Psoas muscle (tissue), 8 donors: ENCODE measurements around the gene ZIC1. TPM values are rescaled to one million over a fixed set of nuclear protein-coding genes. Genes with fewer than 3 reads are reported as not detected.

Experiments
- ATAC-seq, 4 donors: fragments of 200-7000 bp; cut with Tn5 transposase; one replicate each; pipeline ENCODE4 v1.9.1; 2020; ENCODE audit warnings: moderate library complexity in 3 of 4, mild to moderate bottlenecking in 2 of 4
- DNase-seq, 2 donors: peaks; one replicate each; pipeline ENCODE4 v3.0.0-alpha.2; 2020
- H3K27ac ChIP-seq: fragments of 200-600 bp; one replicate; pipeline ENCODE4 v1.8.0; 2022
- H3K27me3 ChIP-seq, 3 donors: fragments of 200-600 bp in 1 of 3; one replicate each; pipeline versions ENCODE4 v1.6.1 to v1.8.0; 2013 to 2022; ENCODE audit warnings: low read length in 2 of 3, mild to moderate bottlenecking in 2 of 3, moderate library complexity in 1 of 3; ENCODE audit not compliant: insufficient read depth in 3 of 3
- H3K36me3 ChIP-seq, 2 donors: fragments of 200-600 bp in 1 of 2; one replicate each; pipeline versions ENCODE4 v1.6.1 to v1.8.0; 2013 to 2022; ENCODE audit warnings: low read depth in 1 of 2, mild to moderate bottlenecking in 1 of 2, moderate library complexity in 1 of 2; ENCODE audit not compliant: insufficient read depth in 1 of 2
- H3K4me1 ChIP-seq: fragments of 200-600 bp; one replicate; pipeline ENCODE4 v1.8.0; 2022
- H3K4me3 ChIP-seq: fragments of 200-600 bp; one replicate; pipeline ENCODE4 v1.8.0; 2022; ENCODE audit warnings: mild to moderate bottlenecking
- H3K9me3 ChIP-seq: fragments of 200-600 bp; one replicate; pipeline ENCODE4 v1.8.0; 2022
- WGBS, 3 donors: extraction: QIAGEN DNeasy Blood & Tissue Kit; methylation state at CpG; one replicate each; pipeline versions ENCODE4 v1.1.6 to v1.1.7; 2013; 5-methylcytosine and 5-hydroxymethylcytosine counted together
- intact Hi-C, 2 donors: fragments of 100-400 bp; cut with DNase I; formaldehyde crosslinking; loops; one replicate each; pipeline versions ENCODE4 v1.11.0 to v1.14.2; 2022
- polyA plus RNA-seq, 3 donors: library from polyadenylated mRNA; stranded (reverse); fragments of 200-250 nt; gene quantifications; one replicate each; pipeline ENCODE4 v1.2.3, GENCODE V29; 2013
- total RNA-seq, 4 donors: library from RNA; stranded (reverse); fragmentation: NEBNext Ultra II Directional in 2 of 4; extraction: Animal tissue kit (Norgen Biotek cat#: 25700) in 2 of 4; gene quantifications; one replicate each; pipeline versions ENCODE4 v1.2.1 to v1.2.4, GENCODE V29; 2021 to 2023
- TF ChIP-seq, protein P1 (sequence below): fragments of 200-600 bp; IDR thresholded peaks from one replicate; pipeline ENCODE4 v1.8.0; 2022; ENCODE audit warnings: antibody characterized with exemption
- donor health status: healthy with polysubstance abuse.
- donor health status: DM: no; HTN: no; CAD: no; lungs with moderate emphysema.
- donor health status: Bipolar disorder and iron deficiency.
- donor health status: healthy.
- donor health status: DM: yes; HTN: yes; CAD: no.
- donor health status: DM: no; HTN: no; CAD: no.
- donor health status: DM: no; HTN: no; CAD: no.
- donor health status: DM: yes; HTN: yes; CAD: no.

ZIC1 gene
- total and polyA plus RNA-seq, 7 donors = 2.3 to 10.2 (median 4.5) TPM

GRCh38 chr3:147422196-147422595, 13.0 kb downstream of the ZIC1 start:
- no peak for ATAC-seq
- peak overlapping the region; percentile 60 for H3K4me3 ChIP-seq
- H3K4me1 ChIP-seq = peaks cover 5% of the 10 kb centered on the region
- no peak overlapping the region for H3K27ac ChIP-seq
- DNase-seq = no peak
- no peaks in the 10 kb centered on the region for H3K36me3 ChIP-seq
- 20 to 31% (median 23%) methylated on average over 15 of the region's 15 CpGs for WGBS, 3 donors
- intact Hi-C loops = no loop called here
- TF ChIP-seq, protein P1, sequence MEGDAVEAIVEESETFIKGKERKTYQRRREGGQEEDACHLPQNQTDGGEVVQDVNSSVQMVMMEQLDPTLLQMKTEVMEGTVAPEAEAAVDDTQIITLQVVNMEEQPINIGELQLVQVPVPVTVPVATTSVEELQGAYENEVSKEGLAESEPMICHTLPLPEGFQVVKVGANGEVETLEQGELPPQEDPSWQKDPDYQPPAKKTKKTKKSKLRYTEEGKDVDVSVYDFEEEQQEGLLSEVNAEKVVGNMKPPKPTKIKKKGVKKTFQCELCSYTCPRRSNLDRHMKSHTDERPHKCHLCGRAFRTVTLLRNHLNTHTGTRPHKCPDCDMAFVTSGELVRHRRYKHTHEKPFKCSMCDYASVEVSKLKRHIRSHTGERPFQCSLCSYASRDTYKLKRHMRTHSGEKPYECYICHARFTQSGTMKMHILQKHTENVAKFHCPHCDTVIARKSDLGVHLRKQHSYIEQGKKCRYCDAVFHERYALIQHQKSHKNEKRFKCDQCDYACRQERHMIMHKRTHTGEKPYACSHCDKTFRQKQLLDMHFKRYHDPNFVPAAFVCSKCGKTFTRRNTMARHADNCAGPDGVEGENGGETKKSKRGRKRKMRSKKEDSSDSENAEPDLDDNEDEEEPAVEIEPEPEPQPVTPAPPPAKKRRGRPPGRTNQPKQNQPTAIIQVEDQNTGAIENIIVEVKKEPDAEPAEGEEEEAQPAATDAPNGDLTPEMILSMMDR = no peak
- no peaks in the 10 kb centered on the region for H3K9me3 ChIP-seq
- H3K27me3 ChIP-seq = peaks cover 0 to 44% (median 11%) of the 10 kb centered on the region in 3 donors

- no peak for ATAC-seq
Measured at GRCh38 chr3:147422601-147423536, 13.7 kb downstream of the ZIC1 start.

GRCh38 chr3:147423537-147423797, 14.3 kb downstream of the ZIC1 start:
- DNase-seq (no peak), ATAC-seq (no peak)
- no peaks in the 10 kb centered on the region for H3K4me1 ChIP-seq
- no peak overlapping the region for H3K4me3 ChIP-seq
- peaks cover 0 to 41% (median 11%) of the 10 kb centered on the region in 3 donors for H3K27me3 ChIP-seq
- TF ChIP-seq, protein P1 = no peak
- no peak overlapping the region for H3K27ac ChIP-seq
- no peaks in the 10 kb centered on the region for H3K9me3 ChIP-seq
- WGBS, 3 donors = 42 to 59% (median 51%) methylated on average over 3 of the region's 3 CpGs
- intact Hi-C loops = no loop called here
- H3K36me3 ChIP-seq = no peaks in the 10 kb centered on the region

More at GRCh38 chr3:147422601-147423536, 13.7 kb downstream of the ZIC1 start:
- Histone ChIP-seq H3K9me3 (no peaks in the 10 kb centered on the region), H3K27ac (no peak overlapping the region), H3K4me3 (no peak overlapping the region), H3K36me3 (no peaks in the 10 kb centered on the region), H3K4me1 (peaks cover 5% of the 10 kb centered on the region), H3K27me3 (peaks cover 0 to 44% (median 11%) of the 10 kb centered on the region in 3 donors)
- WGBS, 3 donors = 59 to 68% (median 62%) methylated on average over 36 of the region's 36 CpGs
- TF ChIP-seq, protein P1 = no peak
- no peak for DNase-seq
- intact Hi-C loops = no loop called here

- TF ChIP-seq, protein P1 = no peak
- ATAC-seq = no peak
- DNase-seq = no peak
- Histone ChIP-seq H3K4me1 (no peaks in the 10 kb centered on the region), H3K27ac (no peak overlapping the region), H3K36me3 (no peaks in the 10 kb centered on the region), H3K4me3 (no peak overlapping the region), H3K27me3 (peaks cover 0 to 38% (median 11%) of the 10 kb centered on the region in 3 donors), H3K9me3 (no peaks in the 10 kb centered on the region)
- intact Hi-C loops = no loop called here
- WGBS, 3 donors = 49 to 66% (median 63%) methylated on average over 33 of the region's 33 CpGs
Measured at GRCh38 chr3:147423798-147424580, 14.8 kb downstream of the ZIC1 start.
